ENCODE data around the gene PAQR5. TPM values are rescaled to one million over a fixed set of nuclear protein-coding genes. Genes with fewer than 3 reads are reported as not detected.

The PAQR5 gene
- total and polyA plus RNA-seq, 4 donors, result 0.19 to 1.1 (median 0.53) TPM

GRCh38 chr15:69346112-69346511 lies 47.4 kb downstream of the PAQR5 start:
- Histone ChIP-seq H3K4me1 (ENCODE audit: control insufficient read depth in 4 of 4, insufficient read depth in 4 of 4, low read length in 3 of 4) (no peaks in the 10 kb centered on the region), H3K27ac (ENCODE audit: low read depth in 1 of 2, low read length in 2 of 2) (no peak overlapping the region), H3K4me3 (ENCODE audit: low read depth in 1 of 3, low read length in 3 of 3) (no peak overlapping the region), H3K27me3 (ENCODE audit: control insufficient read depth in 4 of 4, insufficient read depth in 4 of 4, low read length in 3 of 4) (no peaks in the 10 kb centered on the region), H3K9ac (ENCODE audit: low read depth in 1 of 2, low read length in 2 of 2) (no peak overlapping the region), H3K36me3 (ENCODE audit: control insufficient read depth in 4 of 4, insufficient read depth in 3 of 4, low read depth in 1 of 4, low read length in 3 of 4) (no peaks in the 10 kb centered on the region), H3K9me3 (ENCODE audit: control insufficient read depth in 4 of 4, low read length in 3 of 4) (no peaks in the 10 kb centered on the region)
- 89% methylated on average over 5 of the region's 5 CpGs for WGBS
- DNase-seq (ENCODE audit: low spot score), result no peak
- TF ChIP-seq TAF1 (conservative IDR thresholded peaks at IDR 0.05) (no peak), EGR1 (IDR thresholded peaks at IDR 0.05; ENCODE audit: low read depth in 2 of 2) (no peak), YY1 (IDR thresholded peaks at IDR 0.05) (no peak), NR2F2 (IDR thresholded peaks at IDR 0.05) (no peak), REST (IDR thresholded peaks at IDR 0.05) (no peak), FOXA1 (IDR thresholded peaks at IDR 0.05) (no peak), FOXA2 (IDR thresholded peaks at IDR 0.05) (no peak), JUND (IDR thresholded peaks at IDR 0.05) (no peak), MAX (IDR thresholded peaks at IDR 0.05) (no peak), SP1 (IDR thresholded peaks at IDR 0.05) (no peak), ATF3 (IDR thresholded peaks at IDR 0.05) (no peak), GABPA (IDR thresholded peaks at IDR 0.05 in 1 of 2, conservative IDR thresholded peaks at IDR 0.05 in 1 of 2) (no peak), RAD21 (IDR thresholded peaks at IDR 0.05) (no peak)

- no peaks in the 10 kb centered on the region for H3K4me1 ChIP-seq (ENCODE audit: control insufficient read depth in 4 of 4, insufficient read depth in 4 of 4, low read length in 3 of 4)
- WGBS, result 92% methylated on average over 4 of the region's 4 CpGs
- no peaks in the 10 kb centered on the region for H3K27me3 ChIP-seq (ENCODE audit: control insufficient read depth in 4 of 4, insufficient read depth in 4 of 4, low read length in 3 of 4)
- DNase-seq (ENCODE audit: low spot score), result no peak
- H3K9ac ChIP-seq (ENCODE audit: low read depth in 1 of 2, low read length in 2 of 2), result no peak overlapping the region
- no peak overlapping the region for H3K27ac ChIP-seq (ENCODE audit: low read depth in 1 of 2, low read length in 2 of 2)
- no peak overlapping the region for H3K4me3 ChIP-seq (ENCODE audit: low read depth in 1 of 3, low read length in 3 of 3)
- no peaks in the 10 kb centered on the region for H3K9me3 ChIP-seq (ENCODE audit: control insufficient read depth in 4 of 4, low read length in 3 of 4)
- TF ChIP-seq FOXA1 (IDR thresholded peaks at IDR 0.05), result no peak
- no peak for TF ChIP-seq MAX (IDR thresholded peaks at IDR 0.05)
- TF ChIP-seq HNF4G (IDR thresholded peaks at IDR 0.05), result no peak
- TF ChIP-seq FOXA2 (IDR thresholded peaks at IDR 0.05), result no peak
- no peak for TF ChIP-seq ATF3 (IDR thresholded peaks at IDR 0.05)
- no peak for TF ChIP-seq CTCF (IDR thresholded peaks at IDR 0.05; ENCODE audit: low read depth, low read length, missing input control)
- no peak for TF ChIP-seq REST (IDR thresholded peaks at IDR 0.05)
- TF ChIP-seq NR2F2 (IDR thresholded peaks at IDR 0.05), result no peak
- TF ChIP-seq TAF1 (conservative IDR thresholded peaks at IDR 0.05), result no peak
- TF ChIP-seq ZBTB33 (IDR thresholded peaks at IDR 0.05), result no peak
- TF ChIP-seq RXRA (IDR thresholded peaks at IDR 0.05), result no peak
- TF ChIP-seq SP1 (IDR thresholded peaks at IDR 0.05), result no peak
- no peak for TF ChIP-seq YY1 (IDR thresholded peaks at IDR 0.05)
- TF ChIP-seq GABPA (IDR thresholded peaks at IDR 0.05 in 1 of 2, conservative IDR thresholded peaks at IDR 0.05 in 1 of 2), result no peak
- no peaks in the 10 kb centered on the region for H3K36me3 ChIP-seq (ENCODE audit: control insufficient read depth in 4 of 4, insufficient read depth in 3 of 4, low read depth in 1 of 4, low read length in 3 of 4)
These were observed 52.6 kb downstream of the PAQR5 start for GRCh38 chr15:69351333-69351732.

All from liver (tissue), 9 donors.